Measurements from ENCODE around the gene CAV2. TPM values are rescaled to one million over a fixed set of nuclear protein-coding genes. Genes with fewer than 3 reads are reported as not detected.

CAV2 gene
- total and polyA plus RNA-seq, 2 donors (not counting 1 experiment from before 2014, with no cell fraction given) = 119 to 288 TPM

DNA sequence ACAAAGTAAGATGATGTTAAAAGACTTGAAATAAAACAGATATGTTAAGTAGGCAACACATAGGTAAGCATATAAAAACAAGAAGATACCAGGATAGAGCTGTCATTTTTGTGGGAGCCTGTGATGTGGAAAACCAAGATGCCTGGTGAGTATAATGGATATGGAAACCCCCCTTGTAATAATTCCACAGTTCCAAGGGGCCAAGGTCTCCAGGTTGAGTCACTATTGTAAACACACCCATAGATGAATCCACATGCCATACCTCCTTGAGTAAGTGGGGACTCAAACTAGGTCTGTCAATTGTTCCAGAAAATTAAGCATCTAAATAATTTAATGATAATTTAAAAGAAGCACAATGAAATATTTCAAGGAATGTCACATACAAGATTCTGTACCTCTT, 41.2 kb downstream of the CAV2 start:
- peak in 1 of 2 donors; percentile 47 for DNase-seq (ENCODE audit: low read depth in 2 of 2)
- H3K79me2 ChIP-seq (ENCODE audit: control insufficient read depth, insufficient read depth, low read length) = peaks cover 95% of the 10 kb centered on the region
- H3K36me3 ChIP-seq (ENCODE audit: control insufficient read depth, insufficient read depth, low read length) = peaks cover 19% of the 10 kb centered on the region
- no peaks in the 10 kb centered on the region for H3K9me3 ChIP-seq (ENCODE audit: control insufficient read depth, insufficient read depth, low read depth, low read length)
- peaks cover 46% of the 10 kb centered on the region for H3K4me1 ChIP-seq (ENCODE audit: control insufficient read depth, extremely low read depth, insufficient read depth, low read length)
- H3K9ac ChIP-seq (ENCODE audit: insufficient read depth, low read length) = no peak overlapping the region
- H3K27ac ChIP-seq (ENCODE audit: insufficient read depth, low read length) = no peak overlapping the region
- H4K20me1 ChIP-seq (ENCODE audit: control insufficient read depth, extremely low read depth, insufficient read depth, low read length) = no peaks in the 10 kb centered on the region
- no peak overlapping the region for H2AFZ ChIP-seq (ENCODE audit: low read length)
- no peak overlapping the region for H3K4me2 ChIP-seq (ENCODE audit: extremely low read depth, insufficient read depth, low read length)
- H3K27me3 ChIP-seq (ENCODE audit: control insufficient read depth, insufficient read depth, low read length) = no peaks in the 10 kb centered on the region
- TF ChIP-seq CTCF (conservative IDR thresholded peaks at IDR 0.05 in 1 of 2, IDR thresholded peaks at IDR 0.05 in 1 of 2; ENCODE audit: low read depth in 1 of 2, low read length in 2 of 2) (no peak), EZH2 (IDR thresholded peaks at IDR 0.05; ENCODE audit: low read length, missing control alignments) (no peak)
- no peak overlapping the region for H3K4me3 ChIP-seq (replicated peaks in 1 of 4; ENCODE audit: control extremely low read depth in 1 of 4, insufficient read depth in 1 of 4, low read depth in 3 of 4, low read length in 4 of 4)

DNA sequence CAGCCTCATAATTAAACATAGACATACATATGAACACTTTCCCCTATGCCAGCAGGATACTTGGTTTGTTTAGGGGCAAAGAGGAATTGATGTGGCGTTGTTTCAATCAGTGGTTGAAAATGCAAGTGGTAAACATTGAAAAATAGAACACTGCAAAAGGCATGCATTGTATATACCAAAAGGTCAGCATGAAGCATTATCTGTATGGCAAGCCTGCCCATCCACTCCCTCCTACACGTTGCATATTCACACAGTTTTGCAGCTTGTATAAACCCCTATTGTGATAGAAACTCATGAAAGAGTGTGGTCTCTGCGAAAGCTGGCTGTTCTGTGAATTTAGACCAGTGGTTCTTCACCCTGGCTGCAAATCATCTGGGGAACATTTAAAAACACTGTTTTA, 42.4 kb downstream of the CAV2 start:
- peaks cover 94% of the 10 kb centered on the region for H3K79me2 ChIP-seq (ENCODE audit: control insufficient read depth, insufficient read depth, low read length)
- TF ChIP-seq CTCF (conservative IDR thresholded peaks at IDR 0.05 in 1 of 2, IDR thresholded peaks at IDR 0.05 in 1 of 2; ENCODE audit: low read depth in 1 of 2, low read length in 2 of 2) (no peak), EZH2 (IDR thresholded peaks at IDR 0.05; ENCODE audit: low read length, missing control alignments) (no peak)
- H3K4me1 ChIP-seq (ENCODE audit: control insufficient read depth, extremely low read depth, insufficient read depth, low read length) = peaks cover 50% of the 10 kb centered on the region
- H3K27ac ChIP-seq (ENCODE audit: insufficient read depth, low read length) = peak overlapping the region; percentile 46
- H3K36me3 ChIP-seq (ENCODE audit: control insufficient read depth, insufficient read depth, low read length) = peaks cover 17% of the 10 kb centered on the region
- no peaks in the 10 kb centered on the region for H3K9me3 ChIP-seq (ENCODE audit: control insufficient read depth, insufficient read depth, low read depth, low read length)
- no peak overlapping the region for H2AFZ ChIP-seq (ENCODE audit: low read length)
- no peak overlapping the region for H3K9ac ChIP-seq (ENCODE audit: insufficient read depth, low read length)
- no peaks in the 10 kb centered on the region for H3K27me3 ChIP-seq (ENCODE audit: control insufficient read depth, insufficient read depth, low read length)
- DNase-seq (ENCODE audit: low read depth in 2 of 2) = no peak
- H4K20me1 ChIP-seq (ENCODE audit: control insufficient read depth, extremely low read depth, insufficient read depth, low read length) = no peaks in the 10 kb centered on the region
- H3K4me2 ChIP-seq (ENCODE audit: extremely low read depth, insufficient read depth, low read length) = no peak overlapping the region
- H3K4me3 ChIP-seq (replicated peaks in 1 of 4; ENCODE audit: control extremely low read depth in 1 of 4, insufficient read depth in 1 of 4, low read depth in 3 of 4, low read length in 4 of 4) = no peak overlapping the region

- no peak for TF ChIP-seq CTCF (conservative IDR thresholded peaks at IDR 0.05 in 1 of 2, IDR thresholded peaks at IDR 0.05 in 1 of 2; ENCODE audit: low read depth in 1 of 2, low read length in 2 of 2)
- TF ChIP-seq EZH2 (IDR thresholded peaks at IDR 0.05; ENCODE audit: low read length, missing control alignments) = no peak
- Histone ChIP-seq H3K36me3 (ENCODE audit: control insufficient read depth, insufficient read depth, low read length) (peaks cover 11% of the 10 kb centered on the region), H3K4me2 (ENCODE audit: extremely low read depth, insufficient read depth, low read length) (no peak overlapping the region), H2AFZ (ENCODE audit: low read length) (no peak overlapping the region), H4K20me1 (ENCODE audit: control insufficient read depth, extremely low read depth, insufficient read depth, low read length) (no peaks in the 10 kb centered on the region), H3K4me1 (ENCODE audit: control insufficient read depth, extremely low read depth, insufficient read depth, low read length) (peaks cover 52% of the 10 kb centered on the region), H3K79me2 (ENCODE audit: control insufficient read depth, insufficient read depth, low read length) (peaks cover 93% of the 10 kb centered on the region), H3K9me3 (ENCODE audit: control insufficient read depth, insufficient read depth, low read depth, low read length) (no peaks in the 10 kb centered on the region), H3K27ac (ENCODE audit: insufficient read depth, low read length) (peak overlapping the region; percentile 68), H3K27me3 (ENCODE audit: control insufficient read depth, insufficient read depth, low read length) (no peaks in the 10 kb centered on the region), H3K9ac (ENCODE audit: insufficient read depth, low read length) (no peak overlapping the region), H3K4me3 (replicated peaks in 1 of 4; ENCODE audit: control extremely low read depth in 1 of 4, insufficient read depth in 1 of 4, low read depth in 3 of 4, low read length in 4 of 4) (no peak overlapping the region)
- DNase-seq (ENCODE audit: low read depth in 2 of 2) = peak; percentile 42 to 79
Measured at GRCh38 chr7:116542618-116543017, 43.1 kb downstream of the CAV2 start.
